HepG2 (cell line): Measurements from ENCODE around the gene MNAT1. TPM values are rescaled to one million over a fixed set of nuclear protein-coding genes. Genes with fewer than 3 reads are reported as not detected.

ENCODE experiments used
- ATAC-seq: fragments of 200-7000 bp; cut with Tn5 transposase; 3 replicates; pipeline ENCODE4 v1.9.1; 2020; ENCODE audit warnings: mild to moderate bottlenecking, moderate library complexity
- BruUV-seq: library from RNA; stranded (reverse); fragments of 400-500 nt; replicated peaks from 2 replicates; lab custom pipeline; 2021; lab: Mats Ljungman, UMichigan
- CTCF ChIA-PET: fragments of 300-600 bp; formaldehyde crosslinking; extraction: SDS; loops from one replicate; lab custom pipeline; 2021; ENCODE audit warnings: low total read pairs, inconsistent platforms, low intra/inter-chr PET ratio; lab: Yijun Ruan, JAX
- POLR2A ChIA-PET: fragments of 350-600 bp; sonication (Branson Sonifier 250); formaldehyde crosslinking; loops from one replicate; lab custom pipeline; 2020; ENCODE audit warnings: antibody characterized with exemption, inconsistent platforms; lab: Yijun Ruan, JAX
- DNase-seq: peaks from one replicate; pipeline ENCODE4 v3.0.0-alpha.2; 2015; ENCODE audit warnings: low spot score
- FAIRE-seq: peaks from 3 replicates; lab custom pipeline; 2011; peaks lifted over from hg19 to GRCh38; lab: Jason Lieb, UNC
- H2AFZ ChIP-seq: one replicate; pipeline ENCODE4 v1.6.1; 2011; ENCODE audit warnings: low read length, inconsistent platforms
- H3K27ac ChIP-seq: fragments of 300-600 bp; 3 replicates; pipeline ENCODE4 v1.8.0; 2011; ENCODE audit warnings: mixed run types, mild to moderate bottlenecking, mixed read lengths, low read length, inconsistent platforms; ENCODE audit not compliant: insufficient read depth; ENCODE audit errors: extremely low read length
- H3K27me3 ChIP-seq, 2 experiments: fragments of 200-600 bp in 1 of 2; 2 replicates in 1 of 2; 3 replicates in 1 of 2; pipeline versions ENCODE4 v1.6.0 to v1.8.0; 2011; ENCODE audit warnings: low read length in 2 of 2, mild to moderate bottlenecking in 2 of 2, moderate library complexity in 2 of 2, inconsistent platforms in 1 of 2; ENCODE audit not compliant: insufficient read depth in 2 of 2, control insufficient read depth in 1 of 2
- H3K36me3 ChIP-seq, 2 experiments: fragments of 200-600 bp in 1 of 2; replicated peaks in 1 of 2; 2 replicates in 1 of 2; 3 replicates in 1 of 2; pipeline versions ENCODE4 v1.5.1 to v1.8.0; 2011; ENCODE audit warnings: low read length in 2 of 2, inconsistent platforms in 1 of 2; ENCODE audit not compliant: insufficient read depth in 2 of 2, control insufficient read depth in 1 of 2
- H3K4me1 ChIP-seq: 2 replicates; pipeline ENCODE4 v1.5.1; 2012; ENCODE audit warnings: low read length, inconsistent platforms; ENCODE audit not compliant: insufficient read depth
- H3K4me2 ChIP-seq: 2 replicates; pipeline ENCODE4 v1.6.0; 2011; ENCODE audit warnings: low read depth, low read length, inconsistent platforms
- H3K4me3 ChIP-seq, 3 experiments: fragments of 200-600 bp in 1 of 3; sonication (generic), shearing (Covaris generic) in 1 of 3; replicated peaks in 1 of 3; 2 replicates each; pipeline ENCODE4 v1.5.1; 2011 to 2016; ENCODE audit warnings: low read length in 3 of 3, inconsistent platforms in 2 of 3, low read depth in 2 of 3, mild to moderate bottlenecking in 2 of 3, control low read depth in 1 of 3, mixed read lengths in 1 of 3; ENCODE audit not compliant: insufficient read depth in 1 of 3
- H3K79me2 ChIP-seq: one replicate; pipeline ENCODE4 v1.6.1; 2011; ENCODE audit warnings: low read length, inconsistent platforms; ENCODE audit not compliant: insufficient read depth
- H3K9ac ChIP-seq: 2 replicates; pipeline ENCODE4 v1.6.0; 2011; ENCODE audit warnings: mild to moderate bottlenecking, low read depth, low read length, inconsistent platforms; ENCODE audit not compliant: insufficient read depth
- H3K9me3 ChIP-seq: 2 replicates; pipeline ENCODE4 v1.5.1; 2012; ENCODE audit warnings: mild to moderate bottlenecking, low read length
- H4K20me1 ChIP-seq: 2 replicates; pipeline ENCODE4 v1.6.0; 2011; ENCODE audit warnings: inconsistent platforms, mild to moderate bottlenecking, low read length, moderate library complexity; ENCODE audit not compliant: insufficient read depth
- CEBPB ChIP-seq: IDR thresholded peaks from 2 replicates; pipeline ENCODE4 v1.6.1; 2011; ENCODE audit warnings: low read depth, low read length, improper control_type of control experiment, borderline replicate concordance
- E2F1 ChIP-seq: sonication (generic); formaldehyde crosslinking; IDR thresholded peaks from 2 replicates; pipeline ENCODE4 v1.5.0; 2020; ENCODE audit warnings: missing genetic modification reagents
- EEA1 ChIP-seq: sonication (generic); formaldehyde crosslinking; IDR thresholded peaks from 2 replicates; pipeline ENCODE4 v1.5.1; 2020; ENCODE audit warnings: mild to moderate bottlenecking, missing genetic modification reagents, borderline replicate concordance
- HNRNPK ChIP-seq: fragments of 200-400 bp; formaldehyde crosslinking; IDR thresholded peaks from 2 replicates; pipeline ENCODE4 v1.6.1; 2018; ENCODE audit warnings: low read length, low read depth, moderate library complexity, mild to moderate bottlenecking; ENCODE audit not compliant: poor library complexity, severe bottlenecking
- MYNN ChIP-seq: sonication (generic); formaldehyde crosslinking; IDR thresholded peaks from 2 replicates; pipeline ENCODE4 v1.4.0; 2020; ENCODE audit warnings: mild to moderate bottlenecking, low read depth, missing genetic modification reagents
- NFE2 ChIP-seq: sonication (generic); formaldehyde crosslinking; IDR thresholded peaks from 2 replicates; pipeline ENCODE4 v1.4.0; 2020; ENCODE audit warnings: missing genetic modification reagents
- RFX5 ChIP-seq: IDR thresholded peaks from 2 replicates; pipeline ENCODE4 v1.6.1; 2011; ENCODE audit warnings: low read depth, low read length, improper control_type of control experiment
- SMYD3 ChIP-seq: sonication (generic); formaldehyde crosslinking; IDR thresholded peaks from 2 replicates; pipeline ENCODE4 v1.8.1; 2023; ENCODE audit warnings: mild to moderate bottlenecking, missing genetic modification reagents
- THAP7 ChIP-seq: sonication (generic); formaldehyde crosslinking; IDR thresholded peaks from 2 replicates; pipeline ENCODE4 v1.8.1; 2023; ENCODE audit warnings: mild to moderate bottlenecking, missing genetic modification reagents
- ZHX2 ChIP-seq, 2 experiments: sonication (generic) in 1 of 2; formaldehyde crosslinking in 1 of 2; IDR thresholded peaks; 2 replicates each; pipeline versions ENCODE4 v1.6.1 to v1.9.0; 2014 to 2022; ENCODE audit warnings: antibody characterized with exemption in 1 of 2, borderline replicate concordance in 1 of 2, inconsistent platforms in 1 of 2, low read depth in 1 of 2, missing genetic modification reagents in 1 of 2
- ZNF160 ChIP-seq: sonication (generic); formaldehyde crosslinking; IDR thresholded peaks from 2 replicates; pipeline ENCODE4 v1.8.0; 2022; ENCODE audit warnings: mild to moderate bottlenecking, inconsistent platforms, missing genetic modification reagents
- ZNF572 ChIP-seq: sonication (generic); formaldehyde crosslinking; IDR thresholded peaks from 2 replicates; pipeline ENCODE4 v1.5.1; 2020; ENCODE audit warnings: mild to moderate bottlenecking, missing genetic modification reagents
- in situ Hi-C: cut with HindIII; loops from 2 replicates; pipeline ENCODE4 v1.10.0; 2017; ENCODE audit warnings: low pct_unique_long_range_greater_than_20kb; ENCODE audit not compliant: extremely low pct_ligation_motif_present
- intact Hi-C: fragments of 100-400 bp; cut with micrococcal nuclease; formaldehyde crosslinking; loops from one replicate; pipeline ENCODE4 v1.10.0; 2022; ENCODE audit not compliant: unreplicated experiment
- polyA plus RNA-seq, 8 experiments: library from polyadenylated mRNA; depleted of rRNA in 3 of 8; stranded (reverse) in 7 of 8; unstranded in 1 of 8; fragments of >200 nt; fragmentation: Illumina TruSeq in 4 of 8; extraction: Trizol in 4 of 8; gene quantifications; 2 replicates each; pipeline versions ENCODE4 v1.2.1 to v1.2.3, GENCODE V29; 2011 to 2016; ENCODE audit warnings: low read depth in 4 of 8, missing spikeins in 1 of 8, mixed read lengths in 1 of 8; ENCODE audit not compliant: insufficient read depth in 1 of 8
- total RNA-seq, 5 experiments: library from RNA; depleted of rRNA; stranded (reverse); fragments of >200 nt; fragmentation: Illumina TruSeq; extraction: Trizol; gene quantifications; 2 replicates each; pipeline ENCODE4 v1.2.3, GENCODE V29; 2016; ENCODE audit warnings: low read depth in 1 of 5

The MNAT1 gene
- total and polyA plus RNA-seq, 2 of the 13 experiments (the other 11 are each of a cell fraction or from before 2014, with no cell fraction given): 49.2 to 94.8 TPM

GRCh38 chr14:60893911-60894310, 159.3 kb downstream of the MNAT1 start (continued):
- TF ChIP-seq HNRNPK (no peak), ZNF572 (CRISPR knock-in tag) (no peak)
- TF ChIP-seq, all 625 proteins: peak for 0

GRCh38 chr14:60904381-60904780, 169.8 kb downstream of the MNAT1 start:
- H4K20me1 ChIP-seq: no peaks in the 10 kb centered on the region
- intact Hi-C loops: no loop called here
- no peak for FAIRE-seq

More at GRCh38 chr14:60904381-60904780, 169.8 kb downstream of the MNAT1 start:
- BruUV-seq: no TSS peak
- Histone ChIP-seq H3K27ac (no peak overlapping the region), H2AFZ (no peak overlapping the region), H3K9me3 (no peaks in the 10 kb centered on the region), H3K27me3 (no peaks in the 10 kb centered on the region; a peak in 1 of 5 replicates), H3K4me1 (no peaks in the 10 kb centered on the region), H3K79me2 (no peaks in the 10 kb centered on the region), H3K4me2 (no peak overlapping the region), H3K4me3 (no peak overlapping the region), H3K36me3 (no peaks in the 10 kb centered on the region), H3K9ac (no peak overlapping the region)
- CTCF ChIA-PET: no interaction called here
- POLR2A ChIA-PET: no interaction called here
- DNase-seq (no peak), ATAC-seq (no peak)
- TF ChIP-seq CEBPB (no peak), MYNN (CRISPR knock-in tag) (no peak), E2F1 (CRISPR knock-in tag) (no peak), SMYD3 (no peak), NFE2 (no peak), EEA1 (CRISPR knock-in tag) (no peak), THAP7 (CRISPR knock-in tag) (no peak), RFX5 (no peak), ZNF160 (no peak), ZHX2 (IDR thresholded peaks at IDR 0.05; ENCODE audit: low read depth) (no peak), ZHX2 (CRISPR knock-in tag; IDR thresholded peaks at IDR 0.05; ENCODE audit: borderline replicate concordance) (no peak)
- in situ Hi-C loops: no loop called here
